H9 (cell line): ENCODE measurements around the gene APOLD1. TPM values are rescaled to one million over a fixed set of nuclear protein-coding genes. Genes with fewer than 3 reads are reported as not detected.

Experiments used
- DNase-seq: peaks from one replicate; pipeline ENCODE4 v3.0.0-alpha.2; 2017
- H2AFZ ChIP-seq: one replicate; pipeline ENCODE4 v1.6.1; 2013; ENCODE audit warnings: mild to moderate bottlenecking, low read length, control low read depth, moderate library complexity
- H2AK5ac ChIP-seq: 2 replicates; pipeline ENCODE4 v1.6.1; 2013; ENCODE audit warnings: low read length, control low read depth, mixed read lengths; ENCODE audit not compliant: insufficient read length
- H2BK120ac ChIP-seq: one replicate; pipeline ENCODE4 v1.6.1; 2013; ENCODE audit warnings: low read depth, mild to moderate bottlenecking, low read length, control low read depth, inconsistent platforms; ENCODE audit not compliant: poor library complexity, severe bottlenecking
- H2BK12ac ChIP-seq: 2 replicates; pipeline ENCODE4 v1.6.1; 2013; ENCODE audit warnings: low read length, control low read depth, mixed read lengths, low read depth; ENCODE audit not compliant: insufficient read length
- H2BK15ac ChIP-seq: 2 replicates; pipeline ENCODE4 v1.6.1; 2013; ENCODE audit warnings: low read depth, low read length, control low read depth
- H2BK20ac ChIP-seq: one replicate; pipeline ENCODE4 v1.6.1; 2013; ENCODE audit warnings: low read depth, mild to moderate bottlenecking, low read length, control low read depth, inconsistent platforms; ENCODE audit not compliant: poor library complexity, severe bottlenecking
- H2BK5ac ChIP-seq: 2 replicates; pipeline ENCODE4 v1.6.1; 2013; ENCODE audit warnings: low read length, control low read depth, mixed read lengths; ENCODE audit not compliant: insufficient read length
- H3K14ac ChIP-seq: 2 replicates; pipeline ENCODE4 v1.6.1; 2013; ENCODE audit warnings: low read length, control low read depth; ENCODE audit not compliant: insufficient read depth
- H3K18ac ChIP-seq: 2 replicates; pipeline ENCODE4 v1.6.1; 2013; ENCODE audit warnings: low read depth, mild to moderate bottlenecking, mixed read lengths, low read length, control low read depth; ENCODE audit not compliant: insufficient read length
- H3K23ac ChIP-seq: 2 replicates; pipeline ENCODE4 v1.6.1; 2013; ENCODE audit warnings: low read length, control low read depth, mixed read lengths, low read depth; ENCODE audit not compliant: insufficient read length
- H3K23me2 ChIP-seq: 2 replicates; pipeline ENCODE4 v1.6.1; 2013; ENCODE audit warnings: low read depth, mild to moderate bottlenecking, mixed read lengths, low read length, control low read depth; ENCODE audit not compliant: insufficient read length, poor library complexity, severe bottlenecking
- H3K27ac ChIP-seq: 2 replicates; pipeline ENCODE4 v1.5.1; 2013; ENCODE audit warnings: low read length, control low read depth, mixed read lengths, low read depth; ENCODE audit not compliant: insufficient read length
- H3K27me3 ChIP-seq: 2 replicates; pipeline ENCODE4 v1.6.1; 2013; ENCODE audit warnings: low read length, control low read depth, inconsistent platforms; ENCODE audit not compliant: insufficient read depth
- H3K4ac ChIP-seq: 2 replicates; pipeline ENCODE4 v1.6.1; 2013; ENCODE audit warnings: low read depth, mild to moderate bottlenecking, control low read depth, inconsistent platforms, low read length, moderate library complexity
- H3K4me1 ChIP-seq: 2 replicates; pipeline ENCODE4 v1.6.1; 2013; ENCODE audit warnings: low read length, control low read depth, inconsistent platforms; ENCODE audit not compliant: insufficient read depth
- H3K4me2 ChIP-seq: 2 replicates; pipeline ENCODE4 v1.6.1; 2013; ENCODE audit warnings: low read length, control low read depth, mixed read lengths; ENCODE audit not compliant: insufficient read length, insufficient read depth
- H3K56ac ChIP-seq: 2 replicates; pipeline ENCODE4 v1.6.1; 2013; ENCODE audit warnings: low read depth, mild to moderate bottlenecking, mixed read lengths, low read length, control low read depth; ENCODE audit not compliant: insufficient read length
- H3K79me1 ChIP-seq: 2 replicates; pipeline ENCODE4 v1.6.1; 2013; ENCODE audit warnings: low read depth, mild to moderate bottlenecking, moderate library complexity, low read length, control low read depth, inconsistent platforms; ENCODE audit not compliant: insufficient read depth, poor library complexity, severe bottlenecking
- H3K79me2 ChIP-seq: 2 replicates; pipeline ENCODE4 v1.6.1; 2013; ENCODE audit warnings: low read length, control low read depth, inconsistent platforms; ENCODE audit not compliant: insufficient read depth
- H3K9ac ChIP-seq: 2 replicates; pipeline ENCODE4 v1.6.1; 2013; ENCODE audit warnings: low read length, control low read depth, mixed read lengths; ENCODE audit not compliant: insufficient read length; ENCODE audit errors: extremely low read depth
- H3K9me3 ChIP-seq: one replicate; pipeline ENCODE4 v1.6.1; 2013; ENCODE audit warnings: low read depth, low read length, inconsistent platforms; ENCODE audit not compliant: control insufficient read depth
- H3T11ph ChIP-seq: one replicate; pipeline ENCODE4 v1.6.1; 2013; ENCODE audit warnings: mild to moderate bottlenecking, low read length, control low read depth, inconsistent platforms
- H4K20me1 ChIP-seq: one replicate; pipeline ENCODE4 v1.6.1; 2013; ENCODE audit not compliant: control insufficient read depth, insufficient read length, insufficient read depth
- H4K5ac ChIP-seq: 2 replicates; pipeline ENCODE4 v1.6.1; 2013; ENCODE audit warnings: low read depth, mild to moderate bottlenecking, mixed read lengths, low read length, control low read depth; ENCODE audit not compliant: insufficient read length
- H4K8ac ChIP-seq: replicated peaks from 2 replicates; pipeline ENCODE4 v1.6.1; 2013; ENCODE audit warnings: low read length, control low read depth, mixed read lengths, low read depth; ENCODE audit not compliant: insufficient read length
- H4K91ac ChIP-seq: 2 replicates; pipeline ENCODE4 v1.6.1; 2013; ENCODE audit warnings: low read depth, mild to moderate bottlenecking, moderate library complexity, mixed read lengths, low read length, control low read depth; ENCODE audit not compliant: insufficient read length
- H3K27ac Mint-ChIP-seq, 3 experiments: 2 replicates in 2 of 3; 3 replicates in 1 of 3; pipeline ENCODE4 v1.8.0; 2020 to 2021; ENCODE audit warnings: mixed read lengths in 3 of 3, mild to moderate bottlenecking in 1 of 3, moderate library complexity in 1 of 3
- H3K27me3 Mint-ChIP-seq: 2 replicates; pipeline ENCODE4 v1.8.0; 2021; ENCODE audit warnings: low read depth, mild to moderate bottlenecking, moderate library complexity, mixed read lengths
- H3K36me3 Mint-ChIP-seq, 3 experiments: 2 replicates in 2 of 3; 3 replicates in 1 of 3; pipeline ENCODE4 v1.8.0; 2020 to 2021; ENCODE audit warnings: low read depth in 3 of 3, mixed read lengths in 3 of 3; ENCODE audit not compliant: insufficient read depth in 1 of 3
- H3K4me1 Mint-ChIP-seq, 2 experiments: 2 replicates each; pipeline ENCODE4 v1.8.0; 2020; ENCODE audit warnings: mixed read lengths in 2 of 2
- H3K4me3 Mint-ChIP-seq, 2 experiments: 2 replicates in 1 of 2; 3 replicates in 1 of 2; pipeline ENCODE4 v1.8.0; 2020 to 2021; ENCODE audit warnings: mild to moderate bottlenecking in 2 of 2, mixed read lengths in 2 of 2, moderate library complexity in 1 of 2
- H3K9me3 Mint-ChIP-seq, 2 experiments: 2 replicates in 1 of 2; 3 replicates in 1 of 2; pipeline ENCODE4 v1.8.0; 2020; ENCODE audit warnings: mild to moderate bottlenecking in 2 of 2, mixed read lengths in 2 of 2, moderate library complexity in 1 of 2
- CTCF ChIP-seq: fragments of 200-600 bp; sonication (generic); conservative IDR thresholded peaks from 3 replicates; pipeline ENCODE4 v1.8.0; 2021; ENCODE audit warnings: antibody characterized with exemption, mild to moderate bottlenecking
- WGBS: extraction: QIAGEN DNeasy Blood & Tissue Kit; methylation state at CpG from one replicate; pipeline ENCODE4 v1.1.7; 2013; ENCODE audit warnings: missing lambda C conversion rate, low lambda C conversion rate, mixed read lengths; ENCODE audit not compliant: insufficient read length; ENCODE audit errors: extremely low coverage; 5-methylcytosine and 5-hydroxymethylcytosine counted together
- total RNA-seq: library from RNA; stranded (reverse); gene quantifications from 2 replicates; pipeline ENCODE4 v1.2.1, GENCODE V29; 2021

The APOLD1 gene
- total RNA-seq, 1 experiment from 2014 or later, result 0.48 TPM

- peak; percentile 68 for DNase-seq
- H3T11ph ChIP-seq, result no peak overlapping the region
- no peak overlapping the region for H3K27ac Mint-ChIP-seq
- H3K4me3 Mint-ChIP-seq, result peak overlapping the region in 1 of 2 experiments; percentile 39; a peak in 1 of 5 replicates
- peaks cover 24 to 33% of the 10 kb centered on the region in 2 experiments for H3K4me1 Mint-ChIP-seq
- H3K36me3 Mint-ChIP-seq, result no peaks in the 10 kb centered on the region
- H2AK5ac ChIP-seq, result no peak overlapping the region
- H3K27me3 ChIP-seq, result peaks cover 13% of the 10 kb centered on the region; the same call in 1 of the 2 replicates
- H2BK15ac ChIP-seq, result no peak overlapping the region
- H4K91ac ChIP-seq, result no peak overlapping the region
- no peak overlapping the region for H3K14ac ChIP-seq
- H2BK20ac ChIP-seq, result no peak overlapping the region
- H3K23me2 ChIP-seq, result no peaks in the 10 kb centered on the region
- no peak overlapping the region for H3K9ac ChIP-seq
- H3K23ac ChIP-seq, result no peak overlapping the region
- no CpG with 5 or more reads among the region's 9 CpGs for WGBS
- no peaks in the 10 kb centered on the region for H3K79me1 ChIP-seq
- no peak overlapping the region for H3K4ac ChIP-seq
- H3K79me2 ChIP-seq, result no peaks in the 10 kb centered on the region
- H4K8ac ChIP-seq, result no peak overlapping the region
- no peak overlapping the region for H3K4me2 ChIP-seq
- no peak overlapping the region for H4K5ac ChIP-seq
- peaks cover 44% of the 10 kb centered on the region for H3K27me3 Mint-ChIP-seq
- H2AFZ ChIP-seq, result no peak overlapping the region
- H2BK5ac ChIP-seq, result no peak overlapping the region
- no peak overlapping the region for H2BK12ac ChIP-seq
- H3K56ac ChIP-seq, result no peak overlapping the region
- no peaks in the 10 kb centered on the region for H3K9me3 ChIP-seq
- H4K20me1 ChIP-seq, result no peaks in the 10 kb centered on the region
- peaks cover 10% of the 10 kb centered on the region for H3K4me1 ChIP-seq
- TF ChIP-seq CTCF, result peak; percentile 89
- no peaks in the 10 kb centered on the region; a peak in 1 of 5 replicates for H3K9me3 Mint-ChIP-seq
- no peak overlapping the region for H3K27ac ChIP-seq
- H2BK120ac ChIP-seq, result no peak overlapping the region
- H3K18ac ChIP-seq, result no peak overlapping the region
Measured at GRCh38 chr12:12788675-12789368, 3.4 kb downstream of the APOLD1 start.
